Right lung (tissue), 5 donors: ENCODE measurements around the gene HBG1. TPM values are rescaled to one million over a fixed set of nuclear protein-coding genes. Genes with fewer than 3 reads are reported as not detected.
"Not testable (repeated sequence)": the region's sequence is repeated elsewhere in the genome, so short reads cannot be mapped to it uniquely, and the experiment has no call there.

Experiments used
- DNase-seq, 2 donors: peaks; one replicate each; pipeline ENCODE4 v3.0.0-alpha.2; 2013
- polyA plus RNA-seq, 5 donors: library from polyadenylated mRNA; unstranded; fragments of 120-200 nt; gene quantifications; one replicate each; pipeline versions ENCODE4 v1.2.1 to v1.2.3, GENCODE V29; 2013; ENCODE audit warnings: inconsistent platforms in 1 of 5, low replicate concordance in 1 of 5; ENCODE audit not compliant: insufficient read length in 5 of 5, insufficient read depth in 1 of 5

HBG1 gene
- polyA plus RNA-seq, 5 donors: 5.7 to 2,030 (median 15.8) TPM

- no peak for DNase-seq
These were observed 31.9 kb upstream of the HBG1 start for GRCh38 chr11:5281596-5281995.

GRCh38 chr11:5280582-5281102, 31.0 kb upstream of the HBG1 start:
- no peak for DNase-seq

GRCh38 chr11:5279471-5280090, 29.9 kb upstream of the HBG1 start:
- DNase-seq: no peak

GRCh38 chr11:5277807-5278382, 28.2 kb upstream of the HBG1 start:
- DNase-seq: no peak

GRCh38 chr11:5276697-5277096, 27.0 kb upstream of the HBG1 start:
- DNase-seq: no peak

- DNase-seq: no peak
These were observed 25.9 kb upstream of the HBG1 start for GRCh38 chr11:5275369-5276110.

GRCh38 chr11:5274395-5274794, 24.7 kb upstream of the HBG1 start:
- DNase-seq: no peak

- no peak for DNase-seq
These were observed 22.8 kb upstream of the HBG1 start for GRCh38 chr11:5272395-5273017.

GRCh38 chr11:5269715-5270147, 20.1 kb upstream of the HBG1 start, which contains the start of gene HBE1:
Gene HBE1, minus strand, starts transcription at chr11:5269945. Its CDS starts 55 bp downstream, at chr11:5269890.
- no peak for DNase-seq

- DNase-seq: no peak
These were observed 17.4 kb upstream of the HBG1 start for GRCh38 chr11:5267033-5267563.

GRCh38 chr11:5266609-5267008, 17.0 kb upstream of the HBG1 start:
- no peak for DNase-seq

GRCh38 chr11:5265832-5266231, 16.2 kb upstream of the HBG1 start:
- no peak for DNase-seq

GRCh38 chr11:5258543-5259262, 9.0 kb upstream of the HBG1 start:
- no peak for DNase-seq

GRCh38 chr11:5257296-5257695, 7.6 kb upstream of the HBG1 start:
- DNase-seq: no peak

GRCh38 chr11:5254646-5255413, 5.2 kb upstream of the HBG1 start, which contains the start of gene HBG2:
Gene HBG2, minus strand, starts transcription at chr11:5254781. Its CDS starts 53 bp downstream, at chr11:5254728.
- peak; percentile 9 to 45 for DNase-seq

GRCh38 chr11:5254023-5254422, 4.4 kb upstream of the HBG1 start:
- not testable (repeated sequence) for DNase-seq

GRCh38 chr11:5253440-5253839, 3.8 kb upstream of the HBG1 start:
- DNase-seq: not testable (repeated sequence)

- no peak for DNase-seq
These were observed 3.2 kb upstream of the HBG1 start for GRCh38 chr11:5252919-5253265.

- no peak for DNase-seq
These were observed 2.7 kb upstream of the HBG1 start for GRCh38 chr11:5252192-5252918.

GRCh38 chr11:5251746-5252145, 2.1 kb upstream of the HBG1 start:
- DNase-seq: no peak
